AML-193 (cell line): ENCODE measurements around the gene PLEKHM2.

Source experiments
- DNase-seq, 2 experiments: peaks; one replicate each; lab custom pipeline; 2025; lab: John Stamatoyannopoulos, UW

PLEKHM2 gene

DNA sequence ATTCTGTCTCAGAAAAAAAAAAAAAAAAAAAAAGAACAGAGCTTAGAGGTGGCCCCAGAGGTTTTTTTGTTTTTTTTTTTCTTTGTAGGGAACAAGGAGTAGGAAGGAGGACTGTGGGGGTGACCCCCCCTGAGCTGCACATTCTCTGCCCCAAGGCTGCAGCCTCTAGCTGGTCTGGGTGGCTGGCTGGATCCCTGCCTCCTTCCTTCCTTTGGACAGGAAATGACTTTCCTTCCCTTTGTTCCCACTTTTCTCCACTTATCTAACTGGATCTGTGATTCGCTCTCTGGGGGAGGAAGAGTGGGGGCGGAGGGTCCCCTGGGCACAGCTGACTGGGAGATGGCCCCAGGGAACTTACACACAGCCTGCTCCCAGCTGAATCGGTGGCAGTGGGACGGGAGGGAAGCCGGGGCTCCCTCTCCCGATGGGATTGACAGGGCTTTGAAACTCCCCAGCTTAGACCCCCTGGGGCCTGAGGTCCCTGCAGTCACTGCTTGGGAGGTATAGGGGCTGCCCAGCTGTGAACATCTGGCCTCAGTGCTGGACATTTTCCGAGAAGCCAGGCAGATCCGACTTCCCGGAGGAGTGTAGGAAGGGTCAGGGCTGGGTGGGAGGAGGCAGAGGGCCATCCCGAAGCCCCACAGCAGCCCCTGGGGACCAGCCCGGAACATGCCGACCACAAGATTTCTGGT, 76.5 kb downstream of the PLEKHM2 start:
- no peak for DNase-seq

DNA sequence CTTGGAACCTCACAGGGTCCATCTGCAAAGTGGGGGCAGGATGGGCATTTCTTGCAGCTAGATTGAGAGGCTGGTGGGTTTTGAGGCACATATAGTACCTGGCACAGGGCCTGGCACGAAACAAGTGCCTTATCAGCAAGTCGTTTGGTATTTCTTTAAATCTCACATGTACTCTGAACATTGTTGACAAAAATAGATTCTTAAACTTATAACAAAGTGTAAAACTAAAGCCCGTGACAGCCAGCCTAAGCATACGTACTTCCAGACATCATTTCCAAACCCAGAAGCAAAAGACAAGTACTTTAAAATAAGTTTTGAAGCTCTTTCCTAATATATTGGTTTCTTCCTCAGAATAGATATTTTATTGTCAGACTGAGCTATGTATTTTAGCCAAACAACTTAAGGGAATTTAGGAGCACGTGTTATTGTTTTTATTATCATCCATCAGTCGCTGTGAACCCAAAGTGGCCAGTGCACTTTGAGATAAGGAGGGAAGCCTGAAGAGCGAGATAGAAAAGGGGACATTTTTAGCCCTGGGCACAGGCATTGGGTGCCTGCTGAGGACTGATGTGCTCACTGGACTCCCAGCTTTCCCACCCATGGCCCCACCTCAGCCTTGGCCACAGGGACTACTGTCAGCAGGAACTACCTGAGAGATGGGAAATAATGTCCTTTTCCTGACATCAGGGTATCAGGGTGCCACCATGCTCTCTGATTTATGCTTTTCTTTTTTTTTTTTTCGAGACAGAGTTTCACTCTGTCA, 77.4 kb downstream of the PLEKHM2 start:
- DNase-seq: no peak

DNA sequence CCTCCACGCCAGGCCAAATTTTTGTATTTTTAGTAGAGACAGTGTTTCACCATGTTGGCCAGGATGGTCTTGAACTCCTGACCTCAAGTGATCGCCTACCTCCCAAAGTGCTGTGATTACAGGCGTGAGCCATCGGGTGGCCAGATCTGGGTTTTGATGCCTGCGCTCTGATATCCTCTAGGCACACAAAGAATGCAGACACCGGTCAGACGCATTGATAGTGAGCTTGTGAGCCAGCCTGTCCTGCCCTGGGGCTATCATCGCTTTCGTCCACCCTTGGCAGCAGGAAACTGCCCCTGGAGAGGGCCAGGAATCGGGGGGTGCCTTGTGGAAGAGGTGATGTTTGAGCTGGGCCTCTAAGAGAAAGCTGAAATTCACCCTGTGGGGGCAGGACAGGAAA, 78.4 kb downstream of the PLEKHM2 start:
- no peak for DNase-seq

DNA sequence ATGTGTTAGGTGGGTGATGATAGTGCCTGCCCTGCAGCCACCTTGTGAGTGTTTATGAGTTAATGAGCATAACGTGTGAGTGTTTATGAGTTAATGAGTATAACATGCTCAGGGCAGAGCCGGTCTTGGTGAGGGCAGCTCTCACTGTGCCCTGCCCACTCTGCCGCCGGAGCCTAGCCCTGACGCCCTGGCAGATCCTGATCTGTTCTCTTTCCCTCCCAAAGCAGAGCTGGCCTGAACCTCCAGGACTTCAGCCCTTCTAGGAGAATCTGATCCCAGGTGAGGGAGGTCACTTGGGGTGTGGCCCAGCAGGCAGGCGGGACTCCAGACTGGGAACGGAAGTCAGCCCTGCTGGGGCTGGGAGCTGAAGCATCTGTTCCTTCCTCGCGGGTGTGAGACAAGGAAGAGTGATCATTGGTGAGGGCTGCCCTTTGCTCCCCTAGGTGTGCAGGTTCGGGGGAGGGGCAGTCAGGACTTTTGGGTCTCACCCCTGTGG, 80.2 kb downstream of the PLEKHM2 start:
- DNase-seq: no peak

DNA sequence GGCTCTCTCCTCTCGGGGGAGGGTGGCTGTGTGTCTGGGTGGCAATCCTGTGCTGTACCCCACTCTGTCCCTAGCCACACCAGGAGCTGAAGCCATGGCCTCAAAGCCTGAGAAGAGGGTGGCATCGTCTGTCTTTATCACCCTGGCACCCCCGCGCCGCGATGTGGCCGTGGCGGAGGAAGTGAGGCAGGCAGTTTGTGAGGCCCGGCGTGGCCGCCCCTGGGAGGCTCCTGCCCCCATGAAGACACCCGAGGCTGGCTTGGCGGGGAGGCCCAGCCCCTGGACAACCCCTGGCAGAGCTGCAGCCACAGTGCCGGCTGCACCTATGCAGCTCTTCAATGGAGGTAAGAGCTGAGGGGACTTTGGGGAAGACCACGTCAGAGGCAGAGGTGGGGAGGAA, 80.8 kb downstream of the PLEKHM2 start:
- DNase-seq: no peak

DNA sequence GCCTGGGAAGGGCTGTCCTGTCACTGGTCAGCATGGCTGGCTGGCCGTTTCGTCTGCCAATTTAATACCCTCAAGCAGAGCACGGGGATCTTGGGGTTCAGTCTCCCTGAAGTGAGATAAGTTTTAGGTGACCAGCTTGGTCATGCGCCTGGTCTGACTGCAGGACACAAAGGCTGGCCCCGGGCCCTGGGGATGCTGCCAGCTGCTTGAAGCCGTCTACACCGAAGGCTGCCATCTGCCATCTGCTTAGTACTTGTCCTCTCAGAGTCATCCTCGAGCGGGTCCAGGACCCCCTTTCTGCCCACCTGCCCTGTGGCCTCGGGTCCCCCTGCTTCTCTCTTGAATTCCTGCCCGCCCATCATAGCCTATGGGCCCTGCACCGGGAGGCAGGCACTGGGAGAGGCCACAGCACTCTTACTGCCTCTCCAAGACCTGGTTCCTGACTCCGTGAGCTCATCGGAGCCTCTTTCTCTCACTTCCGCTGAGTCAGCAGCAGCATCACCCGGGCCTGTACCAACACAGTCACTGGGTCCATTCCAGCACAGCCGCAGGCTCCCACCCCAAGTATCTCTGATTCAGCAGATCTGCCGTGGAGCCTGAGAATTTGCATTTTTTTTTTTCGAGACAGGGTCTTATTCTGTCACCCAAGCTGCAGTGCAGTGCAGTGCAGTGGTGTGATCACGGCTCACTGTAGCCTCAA, 81.5 kb downstream of the PLEKHM2 start:
- DNase-seq: no peak

DNA sequence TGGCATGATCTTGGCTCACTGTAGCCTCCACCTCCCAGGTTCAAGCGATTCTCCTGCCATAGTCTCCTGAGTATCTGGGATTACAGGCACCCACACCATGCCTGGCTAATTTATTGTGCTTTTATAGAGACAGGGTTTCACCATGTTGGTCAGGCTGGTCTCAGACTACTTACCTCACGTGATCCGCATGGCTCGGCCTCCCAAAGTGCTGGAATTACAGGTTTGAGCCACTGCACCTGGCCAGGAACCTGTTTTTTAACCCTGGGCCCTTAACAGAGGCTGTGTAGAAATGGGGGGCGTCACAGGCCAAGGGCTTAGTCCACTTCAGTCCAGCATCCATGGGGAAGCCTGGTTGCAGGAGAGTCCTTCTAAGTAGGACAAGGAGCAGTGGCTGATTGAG, 83.8 kb downstream of the PLEKHM2 start:
- DNase-seq: no peak

DNA sequence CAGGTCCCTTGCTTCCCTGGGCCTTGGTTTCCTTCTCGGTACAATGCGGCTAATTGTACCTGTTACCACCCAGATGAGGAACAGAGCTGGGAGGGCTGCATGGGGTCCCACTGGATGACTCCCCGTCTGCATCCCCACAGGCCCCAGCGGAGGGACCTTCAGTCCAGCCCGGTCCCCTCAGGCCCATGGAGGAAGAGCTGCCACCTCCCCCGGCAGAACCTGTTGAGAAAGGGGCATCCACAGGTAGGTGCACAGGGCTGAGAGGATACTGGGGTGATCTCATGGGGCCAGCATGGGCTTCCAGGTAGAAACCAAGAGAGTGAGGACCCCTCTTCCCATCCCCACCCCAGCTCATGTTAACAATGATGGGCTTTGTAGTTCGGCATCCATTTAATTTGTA, 84.3 kb downstream of the PLEKHM2 start:
- DNase-seq: no peak

DNA sequence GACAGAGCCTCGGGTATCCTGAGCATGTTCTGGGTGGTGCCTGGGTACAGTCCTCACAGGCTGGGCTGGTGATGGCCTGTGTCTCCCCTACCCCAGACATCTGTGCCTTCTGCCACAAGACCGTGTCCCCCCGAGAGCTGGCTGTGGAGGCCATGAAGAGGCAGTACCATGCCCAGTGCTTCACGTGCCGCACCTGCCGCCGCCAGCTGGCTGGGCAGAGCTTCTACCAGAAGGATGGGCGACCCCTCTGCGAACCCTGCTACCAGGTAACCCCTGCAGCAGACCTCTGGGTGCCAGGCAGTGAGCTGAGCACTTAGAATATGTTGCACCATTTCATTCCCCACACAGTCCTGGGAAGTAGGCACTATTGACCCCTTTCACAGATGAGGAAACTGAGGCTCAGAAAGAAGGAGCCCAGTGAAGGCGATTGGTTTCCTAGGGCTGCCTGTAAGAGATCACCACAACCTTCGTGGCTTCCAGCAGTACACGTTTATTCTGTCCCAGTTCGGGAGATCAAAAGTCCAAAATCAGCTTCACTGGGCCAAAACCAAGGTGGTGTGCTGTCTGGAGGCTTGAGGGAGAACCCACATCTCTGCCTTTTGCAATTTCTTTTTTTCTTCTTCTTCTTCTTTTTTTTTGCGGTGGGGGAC, 86.3 kb downstream of the PLEKHM2 start:
- DNase-seq: no peak

DNA sequence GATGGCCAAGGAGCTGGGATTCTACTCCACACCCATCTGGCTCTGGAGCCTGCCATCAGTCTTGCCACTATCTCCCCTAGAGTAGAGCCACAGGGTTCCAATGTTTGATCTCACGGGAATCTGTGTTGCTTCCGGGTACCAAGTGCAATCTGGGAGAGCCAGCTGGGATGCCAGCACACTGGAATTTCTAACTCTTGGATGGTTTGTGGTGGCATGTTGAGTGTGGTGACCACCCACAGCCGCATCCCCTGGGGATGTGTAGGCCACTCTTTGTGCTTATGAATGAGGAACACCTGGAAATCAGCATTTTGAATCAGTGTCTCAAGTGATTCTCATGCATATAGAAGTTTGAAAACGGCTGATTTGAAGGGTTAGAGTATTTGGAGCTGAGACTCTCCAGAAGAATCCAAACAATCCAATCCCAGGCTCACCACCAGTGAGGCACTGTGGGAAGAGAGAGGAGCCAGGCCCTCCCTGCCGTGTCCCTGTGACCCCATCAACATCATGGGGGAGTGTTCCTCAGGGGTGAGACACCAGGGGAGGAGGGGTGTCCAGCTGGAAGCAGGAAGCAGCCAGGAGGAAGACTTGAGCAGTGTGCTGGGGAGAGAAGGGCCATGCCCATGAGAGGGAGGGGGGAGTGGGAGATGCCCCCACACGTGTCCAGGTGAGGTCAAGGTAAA, 87.9 kb downstream of the PLEKHM2 start:
- DNase-seq: no peak

DNA sequence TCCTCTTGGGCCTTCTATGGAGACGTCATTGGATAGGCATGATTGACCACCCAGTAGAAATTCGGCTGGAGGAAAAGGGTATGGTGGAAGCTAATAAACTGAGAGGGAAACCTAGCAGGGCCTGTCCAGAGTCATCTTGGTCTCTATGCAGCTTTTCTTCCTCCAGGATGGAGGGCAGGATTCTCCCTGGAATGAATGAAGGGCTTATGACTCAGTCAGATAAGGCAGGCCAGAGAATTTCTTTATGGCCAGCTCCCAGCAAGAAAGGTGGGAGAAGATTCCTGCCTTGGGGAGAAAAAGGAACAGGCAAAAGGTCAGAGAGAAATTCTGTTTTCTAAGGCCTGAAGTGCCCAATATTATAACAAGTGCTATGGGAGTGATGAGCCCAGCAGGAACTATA, 91.6 kb downstream of the PLEKHM2 start:
- no peak for DNase-seq

DNA sequence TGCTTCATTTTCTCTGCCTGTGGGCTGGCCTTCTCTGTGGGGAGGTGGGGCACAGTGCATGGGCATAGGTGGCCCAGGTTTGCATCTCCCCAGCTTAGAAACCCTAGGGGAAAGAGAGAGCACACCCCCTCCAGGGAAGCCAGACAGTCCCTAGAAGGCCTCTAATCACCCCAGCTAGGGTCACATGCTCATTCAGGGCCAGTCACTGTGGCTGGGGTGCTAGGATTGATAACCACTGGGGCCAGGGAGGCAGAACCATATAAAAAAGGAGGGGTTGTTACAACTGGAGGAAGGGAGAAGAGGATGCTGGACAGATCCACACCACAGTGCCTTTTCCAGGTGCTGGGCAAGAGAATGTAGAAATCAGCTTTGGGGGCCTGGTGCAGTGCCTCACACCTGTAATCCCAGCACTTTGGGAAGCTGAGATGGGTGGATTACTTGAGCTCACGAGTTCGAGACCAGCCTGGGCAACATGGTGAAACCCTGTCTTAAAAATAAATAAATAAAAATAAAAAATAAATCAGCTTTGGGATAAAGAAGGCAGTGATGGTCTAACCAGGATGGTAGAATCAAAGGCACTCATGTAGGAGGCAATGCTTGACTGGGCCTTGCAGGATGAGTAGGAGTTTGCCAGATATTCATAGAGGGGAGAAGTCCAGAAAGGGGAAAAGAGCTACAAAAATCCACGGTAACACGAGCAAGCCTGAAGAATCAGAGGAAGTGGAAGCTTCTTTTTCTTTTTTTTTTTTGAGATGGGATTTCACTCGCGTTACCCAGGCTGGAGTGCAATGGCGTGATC, 94.0 kb downstream of the PLEKHM2 start:
- DNase-seq: no peak
